ENCODE results near the gene FUT9. TPM values are rescaled to one million over a fixed set of nuclear protein-coding genes. Genes with fewer than 3 reads are reported as not detected.

FUT9 gene
- total RNA-seq: not detected in 2 replicates

DNA sequence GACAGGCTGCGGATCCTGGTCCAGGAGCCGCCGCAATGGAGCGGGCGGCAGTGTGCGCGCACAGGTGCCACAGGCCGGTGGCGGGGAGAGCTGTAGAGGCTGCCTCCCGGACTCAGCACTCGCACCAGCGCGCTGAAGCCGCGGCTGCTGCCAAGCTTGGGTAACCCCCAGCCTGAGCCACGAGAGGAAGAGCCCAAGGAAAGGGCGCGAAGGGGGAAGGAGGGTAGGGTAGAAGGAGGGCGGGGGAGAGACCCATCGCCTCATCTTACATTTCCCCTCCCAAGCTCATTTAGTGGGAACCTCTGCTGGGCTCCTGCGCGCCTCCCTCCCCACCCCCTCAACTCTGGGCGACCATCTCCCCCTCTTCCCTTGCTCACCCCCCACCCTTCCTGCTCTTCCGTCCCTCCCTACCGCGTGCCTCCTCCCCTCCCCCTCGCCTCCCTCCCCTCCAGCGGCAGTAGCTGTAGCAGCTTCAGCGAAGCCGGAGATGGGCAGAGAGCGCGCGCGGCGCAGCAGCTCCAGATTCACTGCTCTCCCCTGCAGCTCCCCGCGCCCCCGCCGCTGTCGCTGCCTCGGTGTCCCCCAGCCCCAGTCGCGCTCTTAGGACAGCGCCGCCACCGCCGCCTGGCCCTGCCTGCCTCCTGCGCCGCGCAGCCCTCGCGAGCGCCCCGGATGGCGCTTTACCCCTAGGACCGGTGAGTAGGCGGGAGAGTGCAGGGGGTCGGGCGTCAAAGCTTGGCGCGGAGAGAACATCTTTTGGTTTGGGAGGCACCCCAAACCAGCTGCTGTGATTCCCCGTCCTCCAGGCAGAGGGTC, at the start of gene FUT9:
TSS of gene FUT9 (plus strand) at position 457 of the 816 bp plus-strand sequence. CDS start 187,182 bp downstream, outside the sequence.

All from bronchial smooth muscle cell (primary cell).